Activated CD8-positive, alpha-beta T cell treated with anti-CD3 and anti-CD28 coated beads, Interleukin-2, amount 10 ng/mL, durations not matched to agents 7 days and 5 days (primary cell): ENCODE measurements around the gene YTHDC1. TPM values are rescaled to one million over a fixed set of nuclear protein-coding genes. Genes with fewer than 3 reads are reported as not detected.

Source experiments
- ATAC-seq: fragments of 150-1000 bp; cut with Tn5 transposase; one replicate; pipeline ENCODE4 v1.10.0; 2021; ENCODE audit warnings: moderate library complexity
- CTCF ChIA-PET: fragments of 350-600 bp; sonication (Branson Sonifier 250); formaldehyde crosslinking; loops from one replicate; lab custom pipeline; 2021; ENCODE audit warnings: antibody characterized with exemption; lab: Charles Lee
- POLR2A ChIA-PET: fragments of 350-600 bp; sonication (Branson Sonifier 250); formaldehyde crosslinking; loops from one replicate; lab custom pipeline; 2021; ENCODE audit warnings: antibody characterized with exemption; lab: Charles Lee
- DNase-seq: peaks from one replicate; pipeline ENCODE4 v3.0.0-alpha.2; 2020
- H3K27ac Mint-ChIP-seq: one replicate; pipeline ENCODE4 v1.8.0; 2021; ENCODE audit warnings: mild to moderate bottlenecking, mixed read lengths
- H3K27me3 Mint-ChIP-seq: one replicate; pipeline ENCODE4 v1.8.0; 2021; ENCODE audit warnings: low read depth, mixed read lengths
- H3K36me3 Mint-ChIP-seq: one replicate; pipeline ENCODE4 v1.8.0; 2021; ENCODE audit warnings: low read depth, mixed read lengths
- H3K4me1 Mint-ChIP-seq: one replicate; pipeline ENCODE4 v1.8.0; 2021; ENCODE audit warnings: low read depth, mixed read lengths
- H3K4me3 Mint-ChIP-seq: one replicate; pipeline ENCODE4 v1.8.0; 2021; ENCODE audit warnings: mild to moderate bottlenecking, mixed read lengths
- H3K9me3 Mint-ChIP-seq: one replicate; pipeline ENCODE4 v1.8.0; 2022; ENCODE audit warnings: mixed read lengths; ENCODE audit not compliant: insufficient read depth
- total RNA-seq, 2 experiments: library from RNA; stranded (reverse); gene quantifications; one replicate each; pipeline ENCODE4 v1.2.3, GENCODE V29; 2021

Gene YTHDC1
- total RNA-seq, 2 experiments from 2014 or later: 69.3 to 70.3 TPM

GRCh38 chr4:68336530-68336929, 13.4 kb downstream of the YTHDC1 start:
- H3K4me1 Mint-ChIP-seq: peaks cover 14% of the 10 kb centered on the region
- peaks cover 42% of the 10 kb centered on the region for H3K36me3 Mint-ChIP-seq
- ChIA-PET CTCF (no interaction called here), POLR2A (no interaction called here)
- H3K27ac Mint-ChIP-seq: peak overlapping the region; percentile 26
- no peaks in the 10 kb centered on the region for H3K27me3 Mint-ChIP-seq
- no peak overlapping the region for H3K4me3 Mint-ChIP-seq
- DNase-seq (no peak), ATAC-seq (no peak)
- no peaks in the 10 kb centered on the region for H3K9me3 Mint-ChIP-seq

DNA sequence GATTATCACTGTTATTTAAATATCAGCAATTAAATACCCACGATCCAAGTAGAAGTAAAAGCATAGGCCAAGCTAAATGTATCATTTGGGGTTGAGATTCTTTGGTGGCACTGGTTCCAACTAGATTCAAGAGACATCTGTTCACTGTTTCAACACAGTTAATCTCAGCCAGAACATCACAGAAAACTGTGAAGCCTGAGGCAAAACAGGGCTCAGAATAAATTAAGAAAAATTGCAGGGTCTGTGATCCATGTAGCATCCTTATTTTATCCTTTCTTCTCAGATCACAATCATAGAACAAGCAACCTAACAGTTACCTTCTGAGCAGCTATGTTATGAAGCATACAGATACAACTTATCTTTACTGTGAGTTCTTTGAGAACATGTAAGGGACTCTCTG, 23.7 kb downstream of the YTHDC1 start:
- POLR2A ChIA-PET: no interaction called here
- DNase-seq (no peak), ATAC-seq (no peak)
- Mint-ChIP-seq H3K27ac (no peak overlapping the region), H3K4me3 (no peak overlapping the region), H3K36me3 (peaks cover 47% of the 10 kb centered on the region), H3K4me1 (no peaks in the 10 kb centered on the region), H3K27me3 (no peaks in the 10 kb centered on the region), H3K9me3 (no peaks in the 10 kb centered on the region)
- CTCF ChIA-PET: interaction anchor here (1.2 kb wide), 1 partner anchor 9 kb away, joined by 3 read pairs; no protein-coding TSS in a partner anchor

DNA sequence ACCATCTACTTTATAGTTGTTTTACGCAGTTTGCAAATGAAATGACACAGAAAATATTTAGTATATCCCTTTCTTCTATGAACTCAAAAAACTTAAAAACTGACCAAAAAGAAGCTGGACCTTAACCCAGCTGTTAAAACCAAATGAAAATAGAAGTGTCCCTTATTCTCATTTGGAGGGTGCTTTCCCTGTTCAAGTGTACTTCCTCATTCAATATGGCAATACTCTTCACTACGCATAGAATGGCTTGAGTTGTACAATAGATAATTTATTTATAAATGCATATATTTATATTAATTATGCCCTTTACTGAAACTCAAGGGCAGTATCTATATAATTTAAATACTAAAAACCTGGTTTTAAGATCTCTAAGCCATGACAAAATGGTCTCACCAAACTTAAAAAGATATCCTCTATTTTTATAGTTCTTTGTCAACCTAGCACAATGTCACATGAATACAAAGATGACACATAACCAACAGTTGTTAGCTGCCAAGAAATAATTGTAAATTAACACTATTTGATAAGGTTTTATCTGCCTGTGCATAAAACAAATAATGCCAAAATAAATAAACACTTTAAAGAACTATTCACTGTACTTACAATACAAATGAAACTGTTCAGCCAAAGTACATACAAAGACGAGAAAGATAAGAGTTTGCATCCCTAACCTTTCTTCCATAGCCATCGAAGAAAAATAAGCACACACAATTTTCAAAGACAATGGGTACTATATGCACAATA, 25.2 kb downstream of the YTHDC1 start:
- no peak overlapping the region for H3K4me3 Mint-ChIP-seq
- ChIA-PET CTCF (no interaction called here), POLR2A (no interaction called here)
- peaks cover 47% of the 10 kb centered on the region for H3K36me3 Mint-ChIP-seq
- H3K4me1 Mint-ChIP-seq: no peaks in the 10 kb centered on the region
- H3K27ac Mint-ChIP-seq: no peak overlapping the region
- no peak for ATAC-seq
- H3K9me3 Mint-ChIP-seq: no peaks in the 10 kb centered on the region
- no peak for DNase-seq
- no peaks in the 10 kb centered on the region for H3K27me3 Mint-ChIP-seq

GRCh38 chr4:68319040-68319439, 30.9 kb downstream of the YTHDC1 start:
- H3K9me3 Mint-ChIP-seq: no peaks in the 10 kb centered on the region
- H3K36me3 Mint-ChIP-seq: peaks cover 56% of the 10 kb centered on the region
- DNase-seq (no peak), ATAC-seq (no peak)
- peaks cover 11% of the 10 kb centered on the region for H3K4me1 Mint-ChIP-seq
- no peaks in the 10 kb centered on the region for H3K27me3 Mint-ChIP-seq
- ChIA-PET CTCF (interaction anchor here (0.9 kb wide), 1 partner anchor 47 kb away, joined by 3 read pairs; no protein-coding TSS in a partner anchor), POLR2A (interaction anchor here (0.5 kb wide), 1 partner anchor 1982 kb away, joined by 3 read pairs; no protein-coding TSS in a partner anchor)
- H3K27ac Mint-ChIP-seq: peak overlapping the region; percentile 2
- H3K4me3 Mint-ChIP-seq: no peak overlapping the region

GRCh38 chr4:68316193-68316969, 33.5 kb downstream of the YTHDC1 start:
- Mint-ChIP-seq H3K36me3 (peaks cover 62% of the 10 kb centered on the region), H3K9me3 (no peaks in the 10 kb centered on the region), H3K27ac (peak overlapping the region; percentile 7), H3K4me1 (peaks cover 11% of the 10 kb centered on the region), H3K27me3 (no peaks in the 10 kb centered on the region), H3K4me3 (no peak overlapping the region)
- ATAC-seq: no peak
- no peak for DNase-seq
- ChIA-PET POLR2A (no interaction called here), CTCF (interaction anchor here (1.5 kb wide), 1 partner anchor 10 kb away, joined by 3 read pairs; no protein-coding TSS in a partner anchor)

GRCh38 chr4:68310651-68311247, 39.1 kb downstream of the YTHDC1 start:
- Mint-ChIP-seq H3K27ac (no peak overlapping the region), H3K27me3 (peaks cover 16% of the 10 kb centered on the region), H3K36me3 (peaks cover 35% of the 10 kb centered on the region), H3K9me3 (no peaks in the 10 kb centered on the region), H3K4me3 (no peak overlapping the region), H3K4me1 (no peaks in the 10 kb centered on the region)
- ChIA-PET CTCF (interaction anchor here (2.0 kb wide), 1 partner anchor 65 kb away, joined by 6 read pairs; no protein-coding TSS in a partner anchor), POLR2A (no interaction called here)
- ATAC-seq (no peak), DNase-seq (no peak)

DNA sequence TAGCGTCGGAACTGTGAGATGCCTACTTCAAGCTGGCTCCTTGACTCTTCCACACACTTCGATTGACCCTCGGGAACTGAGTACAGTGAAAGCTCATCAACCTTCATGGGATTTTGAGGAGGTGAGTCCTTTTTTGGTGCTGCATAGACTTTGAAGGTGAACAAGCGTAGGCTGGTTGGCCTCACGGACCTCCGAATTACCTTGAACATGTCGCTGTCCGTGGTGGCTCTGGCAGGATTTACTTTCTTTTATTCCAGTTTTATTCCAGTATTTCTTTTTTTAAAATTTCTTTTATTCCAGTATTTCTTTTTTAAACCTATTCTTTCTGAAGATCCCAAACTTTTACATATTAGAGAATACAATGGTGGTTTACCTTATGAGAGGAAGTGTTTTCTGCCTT, 45.2 kb downstream of the YTHDC1 start:
- H3K9me3 Mint-ChIP-seq: no peaks in the 10 kb centered on the region
- H3K4me1 Mint-ChIP-seq: no peaks in the 10 kb centered on the region
- no peaks in the 10 kb centered on the region for H3K36me3 Mint-ChIP-seq
- ChIA-PET POLR2A (no interaction called here), CTCF (interaction anchor here (1.2 kb wide), 1 partner anchor 71 kb away, joined by 3 read pairs; no protein-coding TSS in a partner anchor)
- H3K27ac Mint-ChIP-seq: no peak overlapping the region
- DNase-seq (no peak), ATAC-seq (no peak)
- H3K4me3 Mint-ChIP-seq: no peak overlapping the region
- peaks cover 23% of the 10 kb centered on the region for H3K27me3 Mint-ChIP-seq

DNA sequence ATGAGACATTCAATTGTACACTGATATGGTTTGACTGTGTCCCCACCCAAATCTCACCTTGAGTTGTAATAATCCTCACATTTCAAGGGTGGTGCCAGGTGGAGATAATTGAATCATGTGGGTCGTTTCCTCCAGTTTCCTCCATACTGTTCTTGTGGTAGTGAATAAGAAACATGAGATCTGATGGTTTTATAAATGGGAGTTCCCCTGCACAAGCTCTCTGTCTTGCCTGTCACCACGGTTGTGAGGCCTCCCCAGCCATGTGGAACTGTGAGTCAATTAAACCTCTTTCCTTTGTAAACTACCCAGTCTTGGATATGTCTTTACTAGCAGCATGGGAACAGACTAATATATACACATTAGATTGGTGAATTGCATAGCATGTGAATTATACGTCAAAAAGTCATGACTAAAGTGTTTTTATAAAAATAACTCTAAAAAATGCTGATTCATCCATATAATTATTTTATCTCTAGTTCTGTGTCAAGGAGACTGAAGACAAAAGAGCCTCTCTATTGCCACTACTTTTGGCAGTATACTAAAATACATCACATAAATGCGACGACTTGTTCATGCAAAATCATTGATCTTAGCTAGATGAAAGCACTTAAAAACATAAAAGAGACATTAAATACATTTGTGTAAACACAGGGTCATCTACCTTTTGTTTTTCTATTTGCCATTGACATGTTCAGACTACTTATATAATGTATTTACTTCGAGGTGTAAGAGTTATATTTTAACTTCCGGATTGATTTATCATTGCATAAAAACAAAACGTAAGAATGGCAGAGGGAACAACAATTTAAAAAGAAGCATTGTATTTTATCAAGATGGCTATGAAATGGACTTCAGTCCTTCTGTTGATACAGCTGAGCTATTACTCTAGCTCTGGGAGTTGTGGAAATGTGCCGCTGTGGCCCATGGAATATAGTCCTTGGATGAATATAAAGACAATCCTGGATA, 50.1 kb downstream of the YTHDC1 start:
- POLR2A ChIA-PET: no interaction called here
- no peak overlapping the region for H3K4me3 Mint-ChIP-seq
- no peaks in the 10 kb centered on the region for H3K9me3 Mint-ChIP-seq
- H3K4me1 Mint-ChIP-seq: no peaks in the 10 kb centered on the region
- no peak for DNase-seq
- CTCF ChIA-PET: interaction anchor here (0.6 kb wide), 1 partner anchor 43 kb away, joined by 5 read pairs; no protein-coding TSS in a partner anchor
- H3K27ac Mint-ChIP-seq: no peak overlapping the region
- H3K36me3 Mint-ChIP-seq: no peaks in the 10 kb centered on the region
- ATAC-seq: no peak
- peaks cover 5% of the 10 kb centered on the region for H3K27me3 Mint-ChIP-seq

GRCh38 chr4:68297137-68297536, 52.8 kb downstream of the YTHDC1 start:
- H3K9me3 Mint-ChIP-seq: no peaks in the 10 kb centered on the region
- ChIA-PET CTCF (no interaction called here), POLR2A (no interaction called here)
- no peaks in the 10 kb centered on the region for H3K27me3 Mint-ChIP-seq
- DNase-seq (no peak), ATAC-seq (no peak)
- H3K27ac Mint-ChIP-seq: no peak overlapping the region
- H3K4me1 Mint-ChIP-seq: no peaks in the 10 kb centered on the region
- H3K4me3 Mint-ChIP-seq: no peak overlapping the region
- H3K36me3 Mint-ChIP-seq: no peaks in the 10 kb centered on the region

- no peaks in the 10 kb centered on the region for H3K36me3 Mint-ChIP-seq
- ATAC-seq (no peak), DNase-seq (no peak)
- ChIA-PET CTCF (no interaction called here), POLR2A (no interaction called here)
- H3K27me3 Mint-ChIP-seq: peaks cover 5% of the 10 kb centered on the region
- no peaks in the 10 kb centered on the region for H3K4me1 Mint-ChIP-seq
- H3K4me3 Mint-ChIP-seq: no peak overlapping the region
- H3K27ac Mint-ChIP-seq: no peak overlapping the region
- no peaks in the 10 kb centered on the region for H3K9me3 Mint-ChIP-seq
These were observed 58.6 kb downstream of the YTHDC1 start for GRCh38 chr4:68291256-68291655.

GRCh38 chr4:68288393-68288740, 61.5 kb downstream of the YTHDC1 start:
- CTCF ChIA-PET: no interaction called here
- POLR2A ChIA-PET: no interaction called here
- no peaks in the 10 kb centered on the region for H3K9me3 Mint-ChIP-seq
- H3K36me3 Mint-ChIP-seq: no peaks in the 10 kb centered on the region
- H3K4me3 Mint-ChIP-seq: no peak overlapping the region
- no peak for DNase-seq
- no peak overlapping the region for H3K27ac Mint-ChIP-seq
- peaks cover 9% of the 10 kb centered on the region for H3K27me3 Mint-ChIP-seq
- H3K4me1 Mint-ChIP-seq: no peaks in the 10 kb centered on the region
- ATAC-seq: no peak
